Ovary (tissue), 9 donors: ENCODE measurements around the gene ZNF497. TPM values are rescaled to one million over a fixed set of nuclear protein-coding genes. Genes with fewer than 3 reads are reported as not detected.

Experiments
- DNase-seq, 5 donors: peaks; one replicate each; pipeline ENCODE4 v3.0.0-alpha.2; 2019 to 2020
- H3K27ac ChIP-seq, 2 donors: fragments of 200-600 bp; one replicate each; pipeline versions ENCODE4 v1.5.1 to v1.8.0; 2019 to 2022
- H3K27me3 ChIP-seq: fragments of 200-600 bp; one replicate; pipeline ENCODE4 v1.8.0; 2022
- H3K36me3 ChIP-seq: fragments of 200-600 bp; sonication (generic); one replicate; pipeline ENCODE4 v1.5.1; 2019
- H3K4me1 ChIP-seq: one replicate; pipeline ENCODE4 v1.8.1; 2013; ENCODE audit warnings: mild to moderate bottlenecking, moderate library complexity; ENCODE audit not compliant: insufficient read depth
- H3K4me3 ChIP-seq: fragments of 200-600 bp; sonication (generic); one replicate; pipeline ENCODE4 v1.5.1; 2017
- H3K9me3 ChIP-seq, 2 donors: fragments of 200-600 bp in 1 of 2; sonication (generic) in 1 of 2; one replicate each; pipeline versions ENCODE4 v1.5.1 to v1.8.1; 2013 to 2019; ENCODE audit warnings: mild to moderate bottlenecking in 1 of 2, moderate library complexity in 1 of 2
- EP300 ChIP-seq: sonication (generic); formaldehyde crosslinking; IDR thresholded peaks from one replicate; pipeline ENCODE4 v1.6.1; 2017; ENCODE audit warnings: antibody characterized with exemption
- POLR2A ChIP-seq: fragments of 450-650 bp; IDR thresholded peaks from one replicate; pipeline ENCODE4 v1.6.1; 2017; ENCODE audit warnings: antibody characterized with exemption, mild to moderate bottlenecking, moderate library complexity
- WGBS, 3 donors: extraction: QIAGEN DNeasy Blood & Tissue Kit in 1 of 3; methylation state at CpG; one replicate each; pipeline versions ENCODE4 v1.1.5 to v1.1.7; 2013 to 2017; 5-methylcytosine and 5-hydroxymethylcytosine counted together
- intact Hi-C, 4 donors: fragments of 100-400 bp; cut with DNase I; formaldehyde crosslinking; loops; one replicate each; pipeline versions ENCODE4 v1.11.0 to v1.15.1; 2022 to 2023
- polyA plus RNA-seq, 2 donors: library from polyadenylated mRNA; stranded (reverse); fragments of 200-250 nt in 1 of 2; fragments of 350-450 nt in 1 of 2; fragmentation: Illumina TruSeq in 1 of 2; extraction: RNeasy Lipid Tissue Mini Kit (QIAGEN cat#74804) in 1 of 2; gene quantifications; one replicate each; pipeline ENCODE4 v1.2.3, GENCODE V29; 2013 to 2014
- total RNA-seq, 7 donors: library from RNA; depleted of rRNA in 2 of 7; stranded (reverse); fragments of >200 nt in 2 of 7; fragmentation: NEBNext Ultra II Directional in 3 of 7; extraction: Animal tissue kit (Norgen Biotek cat#: 25700) in 3 of 7; gene quantifications; one replicate each; pipeline versions ENCODE4 v1.1.0 to v1.2.4, GENCODE V29; 2016 to 2023
- TF ChIP-seq, protein P1 (sequence below), 3 donors: fragments of 450-650 bp in 2 of 3; fragments of 200-600 bp in 1 of 3; IDR thresholded peaks; one replicate each; pipeline versions ENCODE4 v1.5.1 to v1.8.0; 2016 to 2022; ENCODE audit warnings: antibody characterized with exemption in 3 of 3, mild to moderate bottlenecking in 1 of 3
- donor health status: DM: no; HTN: no; CAD: no; lungs with moderate emphysema.
- donor health status: DM: no; HTN: no; CAD: no.
- donor health status: Bipolar disorder and iron deficiency.
- donor health status: DM: yes; HTN: yes; CAD: no.
- donor health status: DM: no; HTN: no; CAD: no.
- donor health status: DM: yes; HTN: yes; CAD: no.

The ZNF497 gene
- total and polyA plus RNA-seq, 9 donors, result 0.30 to 6.5 (median 3.2) TPM

DNA sequence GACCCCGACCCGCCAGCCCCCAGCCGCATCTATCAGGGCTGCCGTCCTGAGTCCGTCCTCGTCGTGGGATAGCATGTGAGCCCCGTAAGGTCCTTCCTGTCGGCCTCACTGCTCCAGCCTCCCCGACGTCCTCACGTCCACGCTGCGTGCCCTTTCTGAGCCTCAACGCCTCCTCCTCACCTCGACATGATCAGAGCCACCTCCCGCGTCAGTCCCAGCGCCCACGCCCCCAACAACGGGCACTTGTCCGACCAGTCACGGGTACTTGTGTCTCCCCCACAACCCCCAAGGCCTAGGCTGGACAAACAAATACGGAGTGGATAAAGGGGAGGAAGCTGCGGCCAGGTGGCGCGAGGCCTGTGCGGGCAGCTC lies 665 bp downstream of the ZNF497 start:
- H3K36me3 ChIP-seq, result no peaks in the 10 kb centered on the region
- peak overlapping the region; percentile 45 to 87 for H3K27ac ChIP-seq
- DNase-seq, result peak in 2 of 5 donors; percentile 62 to 72
- H3K4me1 ChIP-seq, result peaks cover 3% of the 10 kb centered on the region
- H3K27me3 ChIP-seq, result no peaks in the 10 kb centered on the region
- intact Hi-C loops, result no loop called here
- TF ChIP-seq EP300, result no peak
- TF ChIP-seq, protein P1, sequence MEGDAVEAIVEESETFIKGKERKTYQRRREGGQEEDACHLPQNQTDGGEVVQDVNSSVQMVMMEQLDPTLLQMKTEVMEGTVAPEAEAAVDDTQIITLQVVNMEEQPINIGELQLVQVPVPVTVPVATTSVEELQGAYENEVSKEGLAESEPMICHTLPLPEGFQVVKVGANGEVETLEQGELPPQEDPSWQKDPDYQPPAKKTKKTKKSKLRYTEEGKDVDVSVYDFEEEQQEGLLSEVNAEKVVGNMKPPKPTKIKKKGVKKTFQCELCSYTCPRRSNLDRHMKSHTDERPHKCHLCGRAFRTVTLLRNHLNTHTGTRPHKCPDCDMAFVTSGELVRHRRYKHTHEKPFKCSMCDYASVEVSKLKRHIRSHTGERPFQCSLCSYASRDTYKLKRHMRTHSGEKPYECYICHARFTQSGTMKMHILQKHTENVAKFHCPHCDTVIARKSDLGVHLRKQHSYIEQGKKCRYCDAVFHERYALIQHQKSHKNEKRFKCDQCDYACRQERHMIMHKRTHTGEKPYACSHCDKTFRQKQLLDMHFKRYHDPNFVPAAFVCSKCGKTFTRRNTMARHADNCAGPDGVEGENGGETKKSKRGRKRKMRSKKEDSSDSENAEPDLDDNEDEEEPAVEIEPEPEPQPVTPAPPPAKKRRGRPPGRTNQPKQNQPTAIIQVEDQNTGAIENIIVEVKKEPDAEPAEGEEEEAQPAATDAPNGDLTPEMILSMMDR (IDR thresholded peaks at IDR 0.05), result no peak
- no peak for TF ChIP-seq POLR2A
- no peaks in the 10 kb centered on the region for H3K9me3 ChIP-seq
- WGBS, 3 donors, result 1 to 2% (median 2%) methylated on average over 28 of the region's 28 CpGs
- H3K4me3 ChIP-seq, result peak overlapping the region; percentile 57

GRCh38 chr19:58357481-58358145 lies 4.9 kb downstream of the ZNF497 start:
- TF ChIP-seq, protein P1 (IDR thresholded peaks at IDR 0.05), result no peak
- intact Hi-C loops, result loop anchor here in 1 of 4 donors (2.0 kb wide), 1 partner anchor 29 kb away; no protein-coding TSS in a partner anchor
- Histone ChIP-seq H3K9me3 (no peaks in the 10 kb centered on the region), H3K27me3 (no peaks in the 10 kb centered on the region), H3K36me3 (no peaks in the 10 kb centered on the region), H3K27ac (peak overlapping the region in 1 of 2 donors; percentile 9), H3K4me3 (peak overlapping the region; percentile 10), H3K4me1 (peaks cover 3% of the 10 kb centered on the region)
- 70 to 76% (median 72%) methylated on average over 15 to 19 of the region's 19 CpGs for WGBS, 3 donors
- no peak for DNase-seq

DNA sequence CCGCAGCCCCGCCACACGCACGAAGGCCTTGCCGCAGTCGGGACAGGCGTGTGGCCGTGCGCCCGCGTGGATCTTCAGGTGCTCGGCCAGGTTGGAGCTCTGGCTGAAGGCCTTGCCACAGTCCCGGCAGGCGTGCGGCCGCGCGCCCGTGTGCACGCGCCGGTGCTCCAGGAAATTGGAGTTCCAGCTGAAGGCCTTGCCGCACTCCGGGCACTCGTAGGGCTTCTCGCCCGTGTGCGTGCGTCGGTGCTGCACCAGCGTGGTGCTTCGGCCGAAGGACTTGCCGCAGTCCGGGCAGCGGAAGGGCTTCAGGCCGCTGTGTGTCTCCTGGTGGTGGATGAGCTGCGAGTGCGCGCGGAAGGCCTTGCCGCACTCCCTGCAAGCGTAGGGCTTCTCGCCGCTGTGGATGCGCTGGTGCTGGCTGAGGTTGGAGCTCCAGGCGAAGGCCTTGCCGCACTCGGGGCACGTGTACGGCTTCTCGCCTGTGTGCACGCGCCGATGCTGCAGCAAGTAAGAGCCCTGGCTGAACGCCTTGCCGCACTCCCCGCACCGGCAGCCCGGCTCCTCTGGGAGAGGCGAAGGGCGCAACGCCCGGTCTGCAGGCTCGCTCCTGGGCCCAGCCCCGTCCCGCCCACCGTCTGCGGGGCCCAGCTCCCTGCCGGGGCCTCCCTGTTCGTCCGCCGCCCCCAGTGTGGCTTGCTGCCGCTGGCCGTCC lies 5.6 kb downstream of the ZNF497 start:
- no peaks in the 10 kb centered on the region for H3K27me3 ChIP-seq
- H3K9me3 ChIP-seq, result no peaks in the 10 kb centered on the region
- 46 to 59% (median 47%) methylated on average over 62 to 75 of the region's 75 CpGs for WGBS, 3 donors
- H3K36me3 ChIP-seq, result no peaks in the 10 kb centered on the region
- peak overlapping the region; percentile 12 for H3K4me3 ChIP-seq
- H3K27ac ChIP-seq, result peak overlapping the region in 1 of 2 donors; percentile 9
- intact Hi-C loops, result loop anchor here in 1 of 4 donors (2.0 kb wide), 1 partner anchor 28 kb away; no protein-coding TSS in a partner anchor
- DNase-seq, result peak in 3 of 5 donors; percentile 31 to 34 (median 31)
- TF ChIP-seq, protein P1 (IDR thresholded peaks at IDR 0.05), result no peak
- no peak for TF ChIP-seq POLR2A
- no peak for TF ChIP-seq EP300
- H3K4me1 ChIP-seq, result peaks cover 3% of the 10 kb centered on the region

DNA sequence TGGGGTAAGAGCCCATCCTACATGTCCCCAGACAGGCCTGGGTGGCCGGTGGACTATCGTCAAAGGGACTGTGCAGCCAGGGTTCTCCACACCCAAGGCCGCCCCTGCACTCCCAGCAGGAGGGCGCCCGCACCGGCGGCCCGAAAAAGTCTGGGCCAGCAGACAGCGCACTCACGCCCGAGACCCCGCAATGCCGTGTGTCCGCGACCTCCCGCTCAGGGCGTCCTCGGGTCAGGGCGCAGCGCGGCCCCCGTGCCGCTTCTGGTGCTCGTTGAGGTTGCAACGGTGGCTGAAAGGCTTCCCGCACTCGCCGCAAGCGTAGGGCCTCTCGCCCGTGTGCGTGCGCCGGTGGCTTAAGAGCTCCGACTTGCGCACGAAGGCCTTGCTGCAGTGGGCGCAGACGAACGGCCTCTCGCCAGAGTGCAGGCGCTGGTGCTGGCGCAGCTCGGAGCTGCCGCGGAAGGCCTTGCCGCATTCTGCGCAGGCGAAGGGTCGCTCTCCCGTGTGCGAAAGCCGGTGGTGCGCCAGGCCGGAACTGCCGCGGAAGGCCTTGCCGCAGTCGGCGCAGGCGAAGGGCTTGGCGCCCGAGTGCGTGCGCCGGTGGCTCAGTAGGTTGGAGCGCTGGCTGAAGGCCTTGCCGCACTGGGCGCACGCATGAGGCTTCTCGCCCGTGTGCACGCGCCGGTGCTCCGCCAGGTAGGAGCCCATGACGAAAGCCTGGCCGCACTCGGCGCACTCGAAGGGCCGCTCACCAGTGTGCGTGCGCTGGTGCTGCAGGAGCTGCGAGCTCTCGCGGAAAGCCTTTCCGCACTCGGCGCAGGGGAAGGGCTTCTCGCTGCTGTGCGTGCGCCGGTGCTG lies 6.4 kb downstream of the ZNF497 start:
- no peaks in the 10 kb centered on the region for H3K27me3 ChIP-seq
- H3K9me3 ChIP-seq, result no peaks in the 10 kb centered on the region
- H3K4me3 ChIP-seq, result peak overlapping the region; percentile 12
- WGBS, 3 donors, result 16 to 33% (median 23%) methylated on average over 79 to 94 of the region's 94 CpGs
- intact Hi-C loops, result loop anchor here in 1 of 4 donors (2.0 kb wide), 1 partner anchor 27 kb away; no protein-coding TSS in a partner anchor
- no peaks in the 10 kb centered on the region for H3K36me3 ChIP-seq
- no peaks in the 10 kb centered on the region for H3K4me1 ChIP-seq
- no peak for TF ChIP-seq POLR2A
- TF ChIP-seq, protein P1 (IDR thresholded peaks at IDR 0.05), result no peak
- TF ChIP-seq EP300, result no peak
- H3K27ac ChIP-seq, result peak overlapping the region in 1 of 2 donors; percentile 15
- DNase-seq, result peak in 2 of 5 donors; percentile 41 to 44
